ENCODE results near the gene STK36.

STK36 gene

DNA sequence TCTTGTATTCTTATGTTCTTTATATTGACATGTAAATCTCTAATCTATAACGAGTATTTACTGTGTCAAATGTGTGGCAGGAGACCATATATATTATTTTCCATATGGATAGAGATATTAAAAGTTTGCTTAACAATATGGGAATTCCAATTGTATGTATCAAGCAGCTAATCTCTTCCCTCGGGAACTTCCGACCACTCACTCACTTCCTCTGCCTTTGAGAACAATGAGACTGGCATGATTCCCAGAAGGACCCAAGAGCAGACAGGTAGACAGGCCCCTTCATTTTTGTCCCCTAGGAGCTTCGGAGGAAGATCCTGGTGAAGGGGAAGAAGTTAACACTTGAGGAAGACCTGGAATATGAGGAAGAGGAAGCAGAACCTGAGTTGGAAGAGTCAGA lies 40.0 kb upstream of the STK36 start:
- TF ChIP-seq, protein P1, sequence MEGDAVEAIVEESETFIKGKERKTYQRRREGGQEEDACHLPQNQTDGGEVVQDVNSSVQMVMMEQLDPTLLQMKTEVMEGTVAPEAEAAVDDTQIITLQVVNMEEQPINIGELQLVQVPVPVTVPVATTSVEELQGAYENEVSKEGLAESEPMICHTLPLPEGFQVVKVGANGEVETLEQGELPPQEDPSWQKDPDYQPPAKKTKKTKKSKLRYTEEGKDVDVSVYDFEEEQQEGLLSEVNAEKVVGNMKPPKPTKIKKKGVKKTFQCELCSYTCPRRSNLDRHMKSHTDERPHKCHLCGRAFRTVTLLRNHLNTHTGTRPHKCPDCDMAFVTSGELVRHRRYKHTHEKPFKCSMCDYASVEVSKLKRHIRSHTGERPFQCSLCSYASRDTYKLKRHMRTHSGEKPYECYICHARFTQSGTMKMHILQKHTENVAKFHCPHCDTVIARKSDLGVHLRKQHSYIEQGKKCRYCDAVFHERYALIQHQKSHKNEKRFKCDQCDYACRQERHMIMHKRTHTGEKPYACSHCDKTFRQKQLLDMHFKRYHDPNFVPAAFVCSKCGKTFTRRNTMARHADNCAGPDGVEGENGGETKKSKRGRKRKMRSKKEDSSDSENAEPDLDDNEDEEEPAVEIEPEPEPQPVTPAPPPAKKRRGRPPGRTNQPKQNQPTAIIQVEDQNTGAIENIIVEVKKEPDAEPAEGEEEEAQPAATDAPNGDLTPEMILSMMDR (IDR thresholded peaks at IDR 0.05; ENCODE audit: insufficient read depth, low read depth, low read length, missing control alignments) = no peak
- no peak overlapping the region for H3K4me3 ChIP-seq (ENCODE audit: low read length)
- peak; percentile 85 for DNase-seq (ENCODE audit: low read depth)

DNA sequence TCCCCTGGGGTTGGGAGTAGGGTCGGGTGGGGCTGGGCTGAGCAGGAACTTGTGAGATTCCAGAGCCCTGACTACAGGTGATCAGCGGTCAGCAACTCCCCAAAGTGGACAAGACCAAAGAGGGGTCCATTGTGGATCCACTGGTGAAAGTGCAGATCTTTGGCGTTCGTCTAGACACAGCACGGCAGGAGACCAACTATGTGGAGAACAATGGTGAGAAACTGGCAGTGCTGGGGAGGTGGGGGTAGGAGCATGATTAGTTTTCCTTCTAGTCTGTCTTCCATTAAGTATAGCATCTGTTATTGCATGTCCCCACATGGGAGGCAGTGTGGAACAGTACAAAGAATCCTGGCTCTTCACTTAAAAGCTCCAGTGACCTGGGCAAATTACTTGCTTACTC lies 36.2 kb upstream of the STK36 start:
- DNase-seq (ENCODE audit: low read depth) = no peak
- TF ChIP-seq, protein P1 (IDR thresholded peaks at IDR 0.05; ENCODE audit: insufficient read depth, low read depth, low read length, missing control alignments) = no peak
- H3K4me3 ChIP-seq (ENCODE audit: low read length) = no peak overlapping the region

DNA sequence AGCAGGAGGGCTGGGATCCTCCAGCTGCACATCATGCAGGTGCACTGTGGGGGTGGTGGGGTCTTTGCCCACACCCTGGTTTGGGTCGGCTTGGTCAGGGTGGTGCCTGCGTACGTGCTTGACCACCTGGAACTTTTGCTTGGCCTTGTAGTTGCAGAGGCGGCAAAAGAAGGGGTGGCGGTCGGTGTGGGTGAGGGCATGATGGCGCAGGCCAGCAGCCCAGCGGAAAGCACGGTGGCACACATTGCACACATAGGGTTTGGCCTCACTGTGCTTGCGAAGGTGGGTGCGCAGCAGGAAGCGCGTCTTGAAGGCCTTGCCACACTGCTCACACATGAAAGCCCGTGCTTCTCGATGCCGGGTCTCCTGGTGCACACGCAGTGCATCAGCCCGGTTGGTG lies 33.5 kb upstream of the STK36 start:
- TF ChIP-seq, protein P1 (IDR thresholded peaks at IDR 0.05; ENCODE audit: insufficient read depth, low read depth, low read length, missing control alignments) = no peak
- DNase-seq (ENCODE audit: low read depth) = no peak
- H3K4me3 ChIP-seq (ENCODE audit: low read length) = no peak overlapping the region

DNA sequence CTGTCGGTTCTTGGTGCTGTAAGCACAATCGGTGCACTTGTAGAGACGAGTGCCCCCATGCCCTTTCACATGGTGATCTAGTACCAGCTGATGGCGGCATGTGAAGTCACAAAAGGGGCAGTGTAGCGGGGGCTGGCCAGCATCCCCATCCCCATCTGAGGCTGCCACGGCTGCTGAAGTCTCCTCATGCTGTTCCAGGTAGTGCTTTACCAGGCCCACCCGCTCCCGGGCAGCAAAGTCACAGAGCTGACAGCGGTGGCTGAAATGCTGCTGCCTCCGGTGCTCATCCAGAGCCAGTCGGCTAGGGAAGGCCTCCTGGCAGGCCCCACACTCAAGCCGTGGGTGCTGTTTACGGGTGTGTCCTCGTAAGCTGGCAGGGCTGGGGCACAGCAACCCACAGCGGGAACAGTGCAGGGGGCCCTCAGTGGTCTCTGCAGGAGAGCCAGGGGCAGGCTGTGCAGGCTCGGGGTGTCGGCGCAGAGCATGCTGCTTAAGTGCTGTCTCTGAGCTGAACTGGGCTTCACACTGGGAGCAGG lies 29.7 kb upstream of the STK36 start:
- no peak overlapping the region for H3K4me3 ChIP-seq (ENCODE audit: low read length)
- TF ChIP-seq, protein P1 (IDR thresholded peaks at IDR 0.05; ENCODE audit: insufficient read depth, low read depth, low read length, missing control alignments) = no peak
- no peak for DNase-seq (ENCODE audit: low read depth)

GRCh38 chr2:218642786-218643185 lies 29.1 kb upstream of the STK36 start:
- no peak for DNase-seq (ENCODE audit: low read depth)
- no peak overlapping the region for H3K4me3 ChIP-seq (ENCODE audit: low read length)
- TF ChIP-seq, protein P1 (IDR thresholded peaks at IDR 0.05; ENCODE audit: insufficient read depth, low read depth, low read length, missing control alignments) = no peak

DNA sequence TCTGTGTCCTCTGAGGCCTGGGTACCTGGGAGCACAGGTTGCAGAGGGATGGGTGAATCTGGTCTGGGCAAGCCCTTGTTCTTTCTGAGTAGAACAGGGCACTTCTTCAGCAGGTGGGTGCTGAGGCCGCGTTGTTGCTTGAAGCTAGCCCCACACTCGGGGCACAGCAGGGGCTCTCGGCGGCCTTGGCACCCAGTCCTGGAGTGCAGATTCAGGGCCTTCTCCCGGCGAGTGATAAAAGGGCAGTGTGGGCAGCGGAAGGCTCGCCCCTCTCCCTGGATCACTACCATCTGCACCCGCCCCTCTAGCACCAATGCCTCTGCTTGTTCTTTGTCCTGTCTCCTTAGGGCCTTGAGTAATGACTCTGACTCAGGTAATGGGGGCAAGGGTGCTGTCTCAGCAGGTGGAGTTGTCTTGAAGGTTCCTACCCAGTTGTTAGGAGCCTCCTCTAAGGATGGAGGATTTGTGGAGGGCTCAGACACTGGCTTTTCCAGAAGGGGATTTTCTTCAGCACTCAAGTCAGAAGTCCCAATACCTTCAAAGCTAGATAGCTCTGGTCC lies 28.1 kb upstream of the STK36 start:
- peak; percentile 69 for DNase-seq (ENCODE audit: low read depth)
- TF ChIP-seq, protein P1 (IDR thresholded peaks at IDR 0.05; ENCODE audit: insufficient read depth, low read depth, low read length, missing control alignments) = no peak

DNA sequence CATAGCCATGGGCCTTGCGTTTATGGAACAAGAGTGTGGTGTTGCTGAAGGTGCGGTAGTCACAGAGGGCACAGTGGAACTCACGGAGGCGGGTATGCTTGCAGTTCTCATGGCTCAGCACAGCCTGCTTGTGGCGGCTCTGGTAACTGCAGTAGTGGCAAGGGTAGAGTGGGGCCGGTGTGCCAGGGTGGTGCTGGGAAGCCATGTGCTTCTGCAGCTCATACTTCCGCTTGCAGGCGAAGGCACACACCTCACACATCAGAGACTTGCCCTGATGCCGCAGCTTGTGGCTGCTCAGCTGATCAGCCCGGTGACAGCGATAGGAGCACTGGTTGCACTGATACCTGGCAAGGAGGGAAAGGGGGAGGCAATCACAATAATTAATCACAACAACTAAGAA lies 27.2 kb upstream of the STK36 start:
- no peak overlapping the region for H3K4me3 ChIP-seq (ENCODE audit: low read length)
- DNase-seq (ENCODE audit: low read depth) = no peak
- TF ChIP-seq, protein P1 (IDR thresholded peaks at IDR 0.05; ENCODE audit: insufficient read depth, low read depth, low read length, missing control alignments) = no peak

More for the DNA sequence above, 28.1 kb upstream of the STK36 start:
- H3K4me3 ChIP-seq (ENCODE audit: low read length) = no peak overlapping the region

Measured in epithelial cell of esophagus (primary cell).